K562 (cell line): ENCODE data around the gene TXLNA. TPM values are rescaled to one million over a fixed set of nuclear protein-coding genes. Genes with fewer than 3 reads are reported as not detected.

Source experiments
- ATAC-seq: fragments of 200-7000 bp; cut with Tn5 transposase; 3 replicates; pipeline ENCODE4 v1.9.1; 2020; ENCODE audit warnings: moderate library complexity
- BruUV-seq: library from RNA; stranded (reverse); fragments of 400-500 nt; replicated peaks from 2 replicates; lab custom pipeline; 2021; lab: Mats Ljungman, UMichigan
- CTCF ChIA-PET: fragments of 300-600 bp; formaldehyde crosslinking; extraction: SDS; loops from one replicate; lab custom pipeline; 2021; ENCODE audit warnings: low intra/inter-chr PET ratio; lab: Yijun Ruan, JAX
- POLR2A ChIA-PET: fragments of 300-600, 350-650 bp; sonication (Branson Sonifier 250); formaldehyde crosslinking; extraction: SDS; loops from one replicate; lab custom pipeline; 2021; ENCODE audit warnings: antibody characterized with exemption, inconsistent platforms; lab: Yijun Ruan, JAX
- DNase-seq, 4 experiments: peaks; one replicate each; pipeline versions ENCODE4 v3.0.0 to v3.0.0-alpha.2; 2011 to 2018; ENCODE audit warnings: low spot score in 3 of 4, mixed read lengths in 3 of 4; ENCODE audit errors: extremely low read depth in 1 of 4
- FAIRE-seq: peaks from 2 replicates; lab custom pipeline; 2011; peaks lifted over from hg19 to GRCh38; lab: Jason Lieb, UNC
- H2AFZ ChIP-seq: 2 replicates; pipeline ENCODE4 v1.6.0; 2011; ENCODE audit warnings: low read depth, low read length, control low read depth, inconsistent platforms
- H3K27ac ChIP-seq: fragments of 200-600 bp; 3 replicates; pipeline ENCODE4 v1.8.0; 2011; ENCODE audit warnings: low read depth, mild to moderate bottlenecking, control low read depth, inconsistent platforms, low read length, moderate library complexity, mixed read lengths; ENCODE audit errors: extremely low read depth
- H3K27me3 ChIP-seq, 2 experiments: fragments of 300-600 bp in 1 of 2; 2 replicates in 1 of 2; 3 replicates in 1 of 2; pipeline versions ENCODE4 v1.6.0 to v1.8.0; 2011; ENCODE audit warnings: inconsistent platforms in 2 of 2, low read length in 2 of 2, mild to moderate bottlenecking in 1 of 2, mixed read lengths in 1 of 2, moderate library complexity in 1 of 2; ENCODE audit not compliant: control insufficient read depth in 2 of 2, insufficient read depth in 2 of 2
- H3K36me3 ChIP-seq: fragments of 300-600 bp; 3 replicates; pipeline ENCODE4 v1.8.0; 2011; ENCODE audit warnings: mild to moderate bottlenecking, low read length, inconsistent platforms; ENCODE audit not compliant: control insufficient read depth, insufficient read depth
- H3K4me1 ChIP-seq, 2 experiments: fragments of 200-600 bp in 1 of 2; replicated peaks in 1 of 2; 2 replicates in 1 of 2; 3 replicates in 1 of 2; pipeline versions ENCODE4 v1.5.1 to v1.8.0; 2011; ENCODE audit warnings: inconsistent platforms in 2 of 2, low read length in 2 of 2, mild to moderate bottlenecking in 1 of 2, mixed read lengths in 1 of 2, moderate library complexity in 1 of 2; ENCODE audit not compliant: control insufficient read depth in 2 of 2, insufficient read depth in 2 of 2
- H3K4me2 ChIP-seq: 2 replicates; pipeline ENCODE4 v1.6.1; 2011; ENCODE audit warnings: low read length, control low read depth, inconsistent platforms, mixed read lengths; ENCODE audit not compliant: insufficient read depth
- H3K4me3 ChIP-seq: fragments of 200-600 bp; sonication (generic), shearing (Covaris generic); 2 replicates; pipeline ENCODE4 v1.5.1; 2016; ENCODE audit warnings: control low read depth, inconsistent platforms
- H3K79me2 ChIP-seq: fragments of 200-600 bp; 3 replicates; pipeline ENCODE4 v1.8.0; 2011; ENCODE audit warnings: low read length, inconsistent platforms; ENCODE audit not compliant: control insufficient read depth, insufficient read depth
- H3K9ac ChIP-seq, 2 experiments: 2 replicates each; pipeline versions ENCODE4 v1.6.0 to v1.6.1; 2011; ENCODE audit warnings: low read depth in 2 of 2, low read length in 2 of 2, control low read depth in 1 of 2, inconsistent platforms in 1 of 2, mild to moderate bottlenecking in 1 of 2, mixed read lengths in 1 of 2; ENCODE audit not compliant: insufficient read depth in 1 of 2
- H3K9me1 ChIP-seq: one replicate; pipeline ENCODE4 v1.6.0; 2011; ENCODE audit warnings: inconsistent platforms, mild to moderate bottlenecking, low read length, moderate library complexity; ENCODE audit not compliant: control insufficient read depth, insufficient read depth
- H3K9me3 ChIP-seq: replicated peaks from 2 replicates; pipeline ENCODE4 v1.5.1; 2011; ENCODE audit warnings: low read depth, low read length, inconsistent platforms; ENCODE audit not compliant: control insufficient read depth, insufficient read depth
- H4K20me1 ChIP-seq: replicated peaks from 2 replicates; pipeline ENCODE4 v1.6.1; 2011; ENCODE audit warnings: low read length, inconsistent platforms, mixed read lengths; ENCODE audit not compliant: control insufficient read depth, insufficient read depth
- ARNT ChIP-seq, 2 experiments: fragments of 450-650 bp; IDR thresholded peaks; 2 replicates each; pipeline ENCODE4 v1.6.1; 2016; ENCODE audit warnings: mild to moderate bottlenecking in 1 of 2
- CBX3 ChIP-seq, 2 experiments: IDR thresholded peaks; 1 replicate in 1 of 2; 2 replicates in 1 of 2; pipeline ENCODE4 v1.6.1; 2012; ENCODE audit warnings: inconsistent platforms in 2 of 2, low read length in 2 of 2, borderline replicate concordance in 1 of 2, control low read depth in 1 of 2
- ETV5 ChIP-seq: sonication (generic); formaldehyde crosslinking; IDR thresholded peaks from 2 replicates; pipeline ENCODE4 v1.4.0; 2020; ENCODE audit warnings: low read depth, mild to moderate bottlenecking, missing genetic modification reagents
- HNRNPLL ChIP-seq: fragments of 200-400 bp; formaldehyde crosslinking; IDR thresholded peaks from 2 replicates; pipeline ENCODE4 v1.6.1; 2017; ENCODE audit warnings: low read length, low read depth, mild to moderate bottlenecking; ENCODE audit not compliant: poor library complexity, severe bottlenecking
- IFI16 ChIP-seq: fragments of 250-450 bp; sonication (Bioruptor Pico); IDR thresholded peaks from 2 replicates; pipeline ENCODE4 v2.1.2; 2022; ENCODE audit warnings: mild to moderate bottlenecking, inconsistent platforms
- MXI1 ChIP-seq: IDR thresholded peaks from 2 replicates; pipeline ENCODE4 v1.6.1; 2011; ENCODE audit warnings: low read depth, mild to moderate bottlenecking, improper control_type of control experiment, low read length
- NR1H2 ChIP-seq: sonication (generic); formaldehyde crosslinking; IDR thresholded peaks from 2 replicates; pipeline ENCODE4 v1.4.0; 2020; ENCODE audit warnings: mild to moderate bottlenecking, missing genetic modification reagents
- NR2C1 ChIP-seq, 2 experiments: fragments of 450-650 bp; IDR thresholded peaks; 2 replicates each; pipeline ENCODE4 v1.6.1; 2017; ENCODE audit warnings: mild to moderate bottlenecking in 2 of 2, antibody characterized with exemption in 1 of 2, inconsistent platforms in 1 of 2, missing compliant biosample characterization in 1 of 2, missing genetic modification characterization in 1 of 2
- RAD21 ChIP-seq, 2 experiments: fragments of 250-450 bp in 1 of 2; fragments of 450-650 bp in 1 of 2; sonication (Bioruptor Pico) in 1 of 2; formaldehyde crosslinking in 1 of 2; IDR thresholded peaks in 1 of 2; conservative IDR thresholded peaks in 1 of 2; 2 replicates each; pipeline versions ENCODE4 v1.4.0 to v1.8.0; 2020 to 2022; ENCODE audit warnings: mild to moderate bottlenecking in 2 of 2, moderate library complexity in 1 of 2
- STAT5B ChIP-seq: fragments of 250-450 bp; sonication (Bioruptor Pico); IDR thresholded peaks from 2 replicates; pipeline ENCODE4 v1.8.0; 2021; ENCODE audit warnings: mild to moderate bottlenecking, inconsistent platforms
- TCF3 ChIP-seq: sonication (generic); formaldehyde crosslinking; IDR thresholded peaks from 2 replicates; pipeline ENCODE4 v1.4.0; 2020; ENCODE audit warnings: mild to moderate bottlenecking, missing genetic modification reagents
- ZNF140 ChIP-seq: fragments of 250-450 bp; sonication (Bioruptor Pico); IDR thresholded peaks from 2 replicates; pipeline ENCODE4 v1.8.0; 2021; ENCODE audit warnings: moderate library complexity, mild to moderate bottlenecking, inconsistent platforms
- ZNF23 ChIP-seq: fragments of 250-450 bp; sonication (Bioruptor Pico); IDR thresholded peaks from 2 replicates; pipeline ENCODE4 v1.4.0; 2020; ENCODE audit warnings: mild to moderate bottlenecking
- ZNF668 ChIP-seq: fragments of 250-450 bp; sonication (Bioruptor Pico); IDR thresholded peaks from 2 replicates; pipeline ENCODE4 v1.8.0; 2022; ENCODE audit warnings: mild to moderate bottlenecking, inconsistent platforms
- ZNF707 ChIP-seq: fragments of 250-450 bp; sonication (Bioruptor Pico); conservative IDR thresholded peaks from 2 replicates; pipeline ENCODE4 v1.8.0; 2022; ENCODE audit warnings: inconsistent platforms, mild to moderate bottlenecking, moderate library complexity
- WGBS: fragments of 100-300 bp; shearing (Covaris generic); methylation state at CpG from one replicate; pipeline ENCODE4 v1.1.6; 2016; ENCODE audit warnings: low coverage, mixed read lengths; ENCODE audit not compliant: insufficient coverage; ENCODE audit errors: missing lambda C conversion rate; 5-methylcytosine and 5-hydroxymethylcytosine counted together
- in situ Hi-C: fragments of 300-500 bp; cut with MboI; formaldehyde crosslinking; loops from 4 replicates; pipeline ENCODE4 v1.15.0; 2018; ENCODE audit warnings: inconsistent platforms, mixed read lengths
- intact Hi-C: fragments of 100-400 bp; cut with micrococcal nuclease; formaldehyde crosslinking; loops from 2 replicates; pipeline ENCODE4 v1.14.2; 2022
- polyA plus RNA-seq, 8 experiments: library from polyadenylated mRNA; depleted of rRNA in 4 of 8; stranded (reverse) in 5 of 8; unstranded in 3 of 8; fragments of >200 nt; fragmentation: Nextera tagmentation in 2 of 8; fragmentation: Illumina TruSeq in 1 of 8; extraction: Ambion mirVana in 2 of 8; extraction: Trizol in 1 of 8; gene quantifications; 2 replicates each; pipeline versions ENCODE4 v1.2.1 to v1.2.3, GENCODE V29; 2011 to 2014; ENCODE audit warnings: inconsistent platforms in 1 of 8, missing spikeins in 1 of 8
- total RNA-seq, 7 experiments: library from RNA; depleted of rRNA in 6 of 7; stranded (reverse); fragments of >200 nt in 6 of 7; fragmentation: Illumina TruSeq in 2 of 7; extraction: Trizol in 2 of 7; gene quantifications; 2 replicates each; pipeline versions ENCODE4 v1.2.1 to v1.2.3, GENCODE V29; 2011 to 2021; ENCODE audit warnings: low replicate concordance in 1 of 7
- TF ChIP-seq, protein P1 (sequence below): fragments of 250-450 bp; sonication (Bioruptor Pico); IDR thresholded peaks from 2 replicates; pipeline ENCODE4 v1.4.0; 2020; ENCODE audit warnings: mild to moderate bottlenecking
- TF ChIP-seq, protein P2 (sequence below): fragments of 250-450 bp; sonication (Bioruptor Pico); IDR thresholded peaks from 2 replicates; pipeline ENCODE4 v1.5.0; 2021; ENCODE audit warnings: mild to moderate bottlenecking, moderate library complexity

TXLNA gene
- total and polyA plus RNA-seq, 9 of the 15 experiments (the other 6 are each of a cell fraction or from before 2014, with no cell fraction given) = 9.2 to 54.5 (median 39.3) TPM

DNA sequence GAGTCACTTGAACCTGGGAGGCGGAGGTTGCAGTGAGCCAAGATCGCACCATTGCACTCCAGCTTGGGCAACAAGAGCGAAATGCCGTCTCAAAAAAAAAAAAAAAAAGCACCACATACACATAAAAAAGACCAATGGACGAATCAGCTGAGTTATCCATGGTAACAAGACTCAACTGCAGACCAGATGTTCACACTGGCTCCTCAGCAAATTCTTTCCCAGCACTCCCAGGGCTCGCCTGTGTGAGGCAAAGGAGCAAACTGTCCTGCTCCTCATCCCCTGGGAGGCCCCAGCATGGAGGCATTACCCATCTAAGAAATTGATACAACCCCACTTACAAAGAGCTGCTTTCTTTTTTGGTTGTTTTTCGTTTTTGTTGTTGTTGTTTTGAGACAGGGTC lies 39.5 kb downstream of the TXLNA start:
- H3K4me3 ChIP-seq = no peak overlapping the region
- CTCF ChIA-PET = interaction anchor here (0.9 kb wide), 1 partner anchor 195 kb away, joined by 3 read pairs; no protein-coding TSS in a partner anchor
- H3K4me2 ChIP-seq = no peak overlapping the region

More for the DNA sequence above, 39.5 kb downstream of the TXLNA start:
- H3K9me3 ChIP-seq = no peaks in the 10 kb centered on the region
- H3K79me2 ChIP-seq = peaks cover 35% of the 10 kb centered on the region
- H3K36me3 ChIP-seq = peaks cover 50% of the 10 kb centered on the region
- H3K27me3 ChIP-seq = no peaks in the 10 kb centered on the region
- BruUV-seq = no TSS peak
- intact Hi-C loops = no loop called here
- H4K20me1 ChIP-seq = no peaks in the 10 kb centered on the region
- in situ Hi-C loops = no loop called here
- TF ChIP-seq NR2C1 (IDR thresholded peaks at IDR 0.05) (no peak), NR2C1 (tag; IDR thresholded peaks at IDR 0.05) (no peak), ZNF707 (CRISPR knock-in tag) (no peak), IFI16 (CRISPR knock-in tag) (no peak), STAT5B (CRISPR knock-in tag) (no peak), RAD21 (CRISPR knock-in tag; conservative IDR thresholded peaks at IDR 0.05 in 1 of 2, IDR thresholded peaks at IDR 0.05 in 1 of 2) (no peak), ZNF23 (CRISPR knock-in tag) (no peak), ARNT (IDR thresholded peaks at IDR 0.05) (no peak), CBX3 (IDR thresholded peaks at IDR 0.05; ENCODE audit: borderline replicate concordance in 1 of 2, low read length in 2 of 2) (no peak), ETV5 (no peak), ZNF140 (CRISPR knock-in tag) (no peak), MXI1 (no peak), TCF3 (CRISPR knock-in tag) (no peak), ZNF668 (CRISPR knock-in tag) (no peak), HNRNPLL (no peak), NR1H2 (CRISPR knock-in tag) (no peak)
- TF ChIP-seq, protein P1, sequence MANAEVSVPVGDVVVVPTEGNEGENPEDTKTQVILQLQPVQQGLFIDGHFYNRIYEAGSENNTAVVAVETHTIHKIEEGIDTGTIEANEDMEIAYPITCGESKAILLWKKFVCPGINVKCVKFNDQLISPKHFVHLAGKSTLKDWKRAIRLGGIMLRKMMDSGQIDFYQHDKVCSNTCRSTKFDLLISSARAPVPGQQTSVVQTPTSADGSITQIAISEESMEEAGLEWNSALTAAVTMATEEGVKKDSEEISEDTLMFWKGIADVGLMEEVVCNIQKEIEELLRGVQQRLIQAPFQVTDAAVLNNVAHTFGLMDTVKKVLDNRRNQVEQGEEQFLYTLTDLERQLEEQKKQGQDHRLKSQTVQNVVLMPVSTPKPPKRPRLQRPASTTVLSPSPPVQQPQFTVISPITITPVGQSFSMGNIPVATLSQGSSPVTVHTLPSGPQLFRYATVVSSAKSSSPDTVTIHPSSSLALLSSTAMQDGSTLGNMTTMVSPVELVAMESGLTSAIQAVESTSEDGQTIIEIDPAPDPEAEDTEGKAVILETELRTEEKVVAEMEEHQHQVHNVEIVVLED (CRISPR knock-in tag) = no peak
- TF ChIP-seq, protein P2, sequence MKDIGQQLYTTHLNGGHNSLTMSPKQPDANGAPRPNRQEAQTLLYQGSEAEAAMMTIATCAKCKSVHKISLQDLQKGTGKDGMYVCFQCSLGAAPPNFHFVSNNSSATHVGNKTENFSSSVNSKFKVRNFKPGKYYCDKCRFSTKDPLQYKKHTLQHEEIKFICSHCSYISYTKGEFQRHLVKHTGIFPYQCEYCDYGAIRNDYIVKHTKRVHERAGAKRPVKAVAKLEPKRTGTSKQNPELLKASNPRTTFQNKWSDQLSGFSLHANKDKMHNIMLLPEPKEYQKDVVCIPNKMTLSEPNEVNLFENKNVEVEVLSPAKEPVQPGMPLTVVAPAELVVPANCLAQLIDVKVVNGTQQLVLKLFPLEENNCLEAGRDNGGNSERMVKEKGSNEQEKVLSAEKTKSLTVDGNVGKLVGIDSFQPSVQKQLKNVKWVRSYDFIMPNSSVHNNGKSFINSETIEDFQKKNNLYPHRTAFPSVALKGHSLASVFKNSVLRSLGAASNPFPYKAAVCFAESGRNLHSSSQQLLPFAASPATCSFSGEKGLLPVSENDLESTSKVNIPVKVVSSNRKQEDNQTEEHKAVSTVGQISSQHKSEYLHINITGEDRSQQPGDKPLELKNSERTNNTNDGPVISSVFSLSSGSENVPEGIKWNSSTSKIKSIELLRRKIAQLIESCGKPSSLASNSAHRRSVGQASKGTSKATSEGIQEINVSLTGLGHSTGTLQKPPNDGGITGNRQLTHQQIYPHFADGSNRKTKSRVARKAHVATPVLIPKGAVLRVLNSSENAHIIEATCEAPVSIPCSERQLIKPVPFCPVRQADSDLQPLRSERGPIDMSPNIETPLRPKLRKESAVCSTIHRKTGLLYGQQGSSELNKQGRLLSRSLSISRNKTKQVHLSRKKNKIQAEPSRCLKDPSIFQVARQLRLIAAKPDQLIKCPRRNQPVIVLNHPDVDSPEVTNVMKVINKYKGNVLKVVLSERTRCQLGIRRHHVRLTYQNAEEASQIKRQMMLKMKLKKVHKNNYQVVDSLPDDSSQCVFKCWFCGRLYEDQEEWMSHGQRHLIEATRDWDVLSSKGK (CRISPR knock-in tag) = no peak
- TF ChIP-seq, all 486 proteins: peak for 0
- WGBS = 78% methylated on average over 7 of the region's 7 CpGs
- POLR2A ChIA-PET = interaction anchor here (0.6 to 2.2 kb wide), 5 partner anchors 9 to 28 kb away, joined by 3 to 5 read pairs (median 3); partner anchors contain the start of genes DCDC2B and FAM167B
- Histone ChIP-seq H2AFZ (no peak overlapping the region), H3K9ac (no peak overlapping the region), H3K4me1 (peaks cover 21 to 28% of the 10 kb centered on the region in 2 experiments; a peak in 4 of 5 replicates), H3K9me1 (no peaks in the 10 kb centered on the region), H3K27ac (no peak overlapping the region)
- no peak for FAIRE-seq
- ATAC-seq = no peak
- DNase-seq = no peak
